ENCODE data around the gene MYH13. TPM values are rescaled to one million over a fixed set of nuclear protein-coding genes. Genes with fewer than 3 reads are reported as not detected.

The MYH13 gene
- total and polyA plus RNA-seq, 2 donors (not counting 3 experiments of a cell fraction or from before 2014, with no cell fraction given) = not detected

GRCh38 chr17:10396524-10397163, 23.8 kb upstream of the MYH13 start:
- no peak overlapping the region for H3K4me3 ChIP-seq (replicated peaks in 1 of 3; ENCODE audit: insufficient read depth in 1 of 3, low read depth in 1 of 3, low read length in 3 of 3)
- ChIA-PET CTCF (no interaction called here), POLR2A (no interaction called here)
- no peak overlapping the region for H2AFZ ChIP-seq (ENCODE audit: low read depth, low read length)
- H3K9ac ChIP-seq (replicated peaks; ENCODE audit: extremely low read depth, insufficient read depth, low read length) = no peak overlapping the region
- dilution Hi-C loops (cut with MboI; ENCODE audit: extremely low pct_ligation_motif_present, low sequenced_read_pairs) = no loop called here
- FAIRE-seq (no peak), DNase-seq (ENCODE audit: low read depth, low spot score) (no peak)
- intact Hi-C loops (cut with micrococcal nuclease) = no loop called here
- H3K9me1 ChIP-seq (replicated peaks; ENCODE audit: control insufficient read depth, extremely low read depth, insufficient read depth, low read length) = no peaks in the 10 kb centered on the region
- BruUV-seq (replicated peaks) = no TSS peak
- no peaks in the 10 kb centered on the region for H3K27me3 ChIP-seq (ENCODE audit: control insufficient read depth in 2 of 2, insufficient read depth in 2 of 2, low read length in 2 of 2)
- no peak overlapping the region for H3K27ac ChIP-seq (ENCODE audit: insufficient read depth, low read depth, low read length)
- H3K9me3 ChIP-seq (replicated peaks; ENCODE audit: control insufficient read depth, insufficient read depth, low read length) = peaks cover 1% of the 10 kb centered on the region
- H3K4me1 ChIP-seq (ENCODE audit: control insufficient read depth, extremely low read depth, insufficient read depth, low read length) = no peaks in the 10 kb centered on the region
- TF ChIP-seq POLR2A (IDR thresholded peaks at IDR 0.05; ENCODE audit: low read depth, low read length) (no peak), FOS (IDR thresholded peaks at IDR 0.05; ENCODE audit: borderline replicate concordance, insufficient read depth, low read length) (no peak), POLR2AphosphoS5 (IDR thresholded peaks at IDR 0.05; ENCODE audit: insufficient read depth, low read depth, low read length) (no peak), MAX (IDR thresholded peaks at IDR 0.05; ENCODE audit: insufficient read depth, insufficient read length) (no peak), MYC (IDR thresholded peaks at IDR 0.05; ENCODE audit: low read depth, low read length) (no peak), JUN (IDR thresholded peaks at IDR 0.05; ENCODE audit: borderline replicate concordance, insufficient read depth, insufficient read length, low read depth) (no peak), CTCF (IDR thresholded peaks at IDR 0.05; ENCODE audit: extremely low read depth in 1 of 2, insufficient read depth in 1 of 2, low read depth in 1 of 2, low read length in 2 of 2) (no peak)
- H4K20me1 ChIP-seq (replicated peaks; ENCODE audit: control insufficient read depth, extremely low read depth, insufficient read depth, low read length) = no peaks in the 10 kb centered on the region
- H3K4me2 ChIP-seq (ENCODE audit: insufficient read depth, low read length) = no peak overlapping the region
- H3K79me2 ChIP-seq (ENCODE audit: control insufficient read depth, insufficient read depth, low read length) = no peaks in the 10 kb centered on the region
- no peaks in the 10 kb centered on the region for H3K36me3 ChIP-seq (ENCODE audit: control insufficient read depth in 2 of 2, extremely low read depth in 1 of 2, insufficient read depth in 2 of 2, low read length in 2 of 2)
